Measurements from ENCODE around the gene FXYD6.

The FXYD6 gene

DNA sequence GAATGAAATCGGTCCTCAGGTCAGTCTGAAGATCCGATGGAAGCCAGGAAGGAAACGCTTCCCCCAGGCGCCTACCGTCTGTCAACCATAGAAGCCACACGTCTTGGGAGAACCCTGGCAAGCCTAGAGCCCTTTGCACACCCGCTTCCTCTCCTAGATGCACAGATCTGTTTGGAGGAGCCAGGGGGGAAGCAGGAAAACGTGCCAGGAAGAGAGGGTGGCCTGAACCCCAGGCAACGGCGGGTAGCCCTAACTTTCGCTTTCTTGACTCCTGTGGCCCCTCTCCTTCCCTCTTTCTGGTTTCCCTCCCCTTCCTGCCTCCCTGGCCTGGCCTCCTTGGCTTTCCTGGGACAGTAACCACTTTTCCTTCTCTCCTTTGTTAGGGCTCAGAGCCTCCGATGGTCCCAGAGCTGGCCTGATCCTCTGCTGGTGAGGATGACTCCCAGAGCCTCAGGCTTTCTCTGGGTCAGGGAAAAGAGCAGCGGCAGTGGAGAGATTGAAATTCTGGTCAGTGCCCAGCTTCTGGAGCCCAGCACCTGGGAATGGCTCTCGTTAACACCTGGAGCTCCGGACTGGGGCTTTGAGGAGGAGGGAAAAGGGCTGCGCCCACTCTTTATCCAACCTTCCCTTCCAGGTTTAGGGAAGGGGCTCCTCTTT lies 2.1 kb downstream of the FXYD6 start:
- Histone ChIP-seq H3K36me3 (ENCODE audit: insufficient read depth, low read length) (no peaks in the 10 kb centered on the region), H3K4me1 (ENCODE audit: insufficient read depth, low read length) (peaks cover 32% of the 10 kb centered on the region), H3K27me3 (ENCODE audit: insufficient read depth, low read length) (peaks cover 40% of the 10 kb centered on the region), H3K9ac (ENCODE audit: low read depth, low read length) (no peak overlapping the region), H3K9me3 (ENCODE audit: insufficient read depth, low read depth, low read length) (no peaks in the 10 kb centered on the region), H3K4me3 (ENCODE audit: low read length) (peak overlapping the region; percentile 86), H3K27ac (ENCODE audit: low read depth, low read length) (no peak overlapping the region)
- 51% methylated on average over 15 of the region's 16 CpGs for WGBS

DNA sequence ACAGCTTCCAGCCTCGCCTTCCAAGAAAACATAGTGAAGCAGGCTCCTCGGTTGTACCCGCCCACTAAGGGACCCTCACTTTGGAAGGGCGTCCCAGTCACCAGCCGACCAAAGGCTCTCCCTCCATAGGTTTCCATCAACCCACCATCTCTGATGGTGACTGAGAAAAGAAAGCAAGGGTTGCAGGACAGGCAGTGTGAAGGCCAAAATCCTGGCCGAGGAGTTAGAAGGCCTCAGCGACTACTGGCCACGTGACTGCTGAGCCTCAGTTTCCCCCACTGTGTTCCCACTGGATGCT lies 2.7 kb downstream of the FXYD6 start:
- H3K4me3 ChIP-seq (ENCODE audit: low read length), result no peak overlapping the region
- H3K36me3 ChIP-seq (ENCODE audit: insufficient read depth, low read length), result no peaks in the 10 kb centered on the region
- peaks cover 38% of the 10 kb centered on the region for H3K27me3 ChIP-seq (ENCODE audit: insufficient read depth, low read length)
- 90% methylated on average over 8 of the region's 8 CpGs for WGBS
- no peak overlapping the region for H3K9ac ChIP-seq (ENCODE audit: low read depth, low read length)
- H3K27ac ChIP-seq (ENCODE audit: low read depth, low read length), result no peak overlapping the region
- peaks cover 38% of the 10 kb centered on the region for H3K4me1 ChIP-seq (ENCODE audit: insufficient read depth, low read length)
- H3K9me3 ChIP-seq (ENCODE audit: insufficient read depth, low read depth, low read length), result no peaks in the 10 kb centered on the region

DNA sequence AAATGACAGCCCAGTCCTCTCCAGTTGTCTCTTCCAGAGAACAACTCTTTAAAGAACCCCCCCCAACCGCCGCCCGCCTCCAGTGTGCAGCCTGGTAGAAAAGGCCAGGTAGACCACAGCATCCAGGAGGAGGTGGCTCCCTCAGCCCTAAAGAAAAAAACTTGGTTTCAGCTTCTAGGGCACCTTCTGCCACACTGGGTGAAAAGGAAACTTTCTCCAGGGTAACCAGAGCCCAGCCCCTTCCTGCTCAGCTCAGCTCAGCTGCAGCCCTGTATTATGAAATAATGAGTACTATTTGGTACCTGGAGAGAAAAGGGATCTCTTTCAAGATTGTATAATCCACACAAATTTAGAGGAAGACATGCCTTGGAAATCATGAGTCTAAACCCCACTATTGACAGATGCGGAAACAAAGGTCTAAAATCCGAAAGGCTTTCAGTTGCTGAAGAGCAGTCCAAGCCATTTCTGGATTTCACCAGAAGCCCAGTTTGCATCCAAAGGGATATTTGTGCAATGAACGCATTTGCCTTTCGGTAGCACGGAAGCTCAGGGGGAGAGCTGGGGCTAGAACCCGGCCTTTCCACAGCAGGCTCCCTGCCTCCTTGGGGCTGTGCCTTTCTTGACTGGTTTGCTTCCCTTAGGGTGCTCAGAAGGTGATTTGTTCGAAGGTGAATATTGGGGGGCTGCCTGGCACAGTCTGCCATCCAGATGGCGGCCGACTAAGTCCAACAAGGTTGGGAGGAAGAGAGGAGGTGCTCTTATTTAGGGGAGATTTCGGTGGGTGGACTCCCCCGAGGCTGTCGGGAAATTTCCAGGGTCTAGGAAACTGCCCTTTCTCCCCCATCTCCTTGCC lies 3.3 kb downstream of the FXYD6 start:
- Histone ChIP-seq H3K27ac (ENCODE audit: low read depth, low read length) (no peak overlapping the region), H3K4me1 (ENCODE audit: insufficient read depth, low read length) (peaks cover 44% of the 10 kb centered on the region), H3K4me3 (ENCODE audit: low read length) (no peak overlapping the region), H3K27me3 (ENCODE audit: insufficient read depth, low read length) (peaks cover 32% of the 10 kb centered on the region), H3K36me3 (ENCODE audit: insufficient read depth, low read length) (no peaks in the 10 kb centered on the region), H3K9me3 (ENCODE audit: insufficient read depth, low read depth, low read length) (no peaks in the 10 kb centered on the region), H3K9ac (ENCODE audit: low read depth, low read length) (no peak overlapping the region)
- WGBS, result 93% methylated on average over 15 of the region's 15 CpGs

DNA sequence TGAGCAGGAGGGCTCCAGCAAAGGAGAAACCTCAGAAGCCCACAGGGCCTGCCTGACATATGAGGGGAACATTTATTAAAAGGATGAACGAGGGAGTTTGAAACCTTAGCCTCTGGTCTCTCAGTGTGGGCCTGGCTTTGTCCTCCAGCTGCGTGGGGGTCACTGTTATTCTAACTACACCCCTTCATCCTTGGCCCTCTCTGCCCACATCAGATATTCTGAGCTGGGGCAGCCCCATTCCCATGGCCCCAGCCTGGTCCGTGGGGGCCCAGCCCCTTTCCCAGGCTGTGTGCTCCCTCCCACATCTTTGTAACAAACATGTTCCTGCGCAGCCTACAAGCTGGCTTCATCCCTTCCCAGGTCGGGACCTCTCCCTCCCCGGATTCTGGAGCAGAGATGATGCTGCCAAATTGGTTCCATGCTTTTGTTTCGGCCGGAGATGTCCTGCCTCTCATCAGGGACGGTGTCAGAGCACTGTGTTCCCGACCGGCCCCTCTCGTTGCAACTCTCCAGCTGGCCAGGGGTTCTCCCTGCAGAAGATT lies 4.0 kb downstream of the FXYD6 start:
- Histone ChIP-seq H3K9me3 (ENCODE audit: insufficient read depth, low read depth, low read length) (no peaks in the 10 kb centered on the region), H3K4me1 (ENCODE audit: insufficient read depth, low read length) (peaks cover 41% of the 10 kb centered on the region), H3K9ac (ENCODE audit: low read depth, low read length) (no peak overlapping the region), H3K36me3 (ENCODE audit: insufficient read depth, low read length) (no peaks in the 10 kb centered on the region), H3K4me3 (ENCODE audit: low read length) (no peak overlapping the region), H3K27ac (ENCODE audit: low read depth, low read length) (no peak overlapping the region), H3K27me3 (ENCODE audit: insufficient read depth, low read length) (peaks cover 25% of the 10 kb centered on the region)
- 84% methylated on average over 12 of the region's 12 CpGs for WGBS

DNA sequence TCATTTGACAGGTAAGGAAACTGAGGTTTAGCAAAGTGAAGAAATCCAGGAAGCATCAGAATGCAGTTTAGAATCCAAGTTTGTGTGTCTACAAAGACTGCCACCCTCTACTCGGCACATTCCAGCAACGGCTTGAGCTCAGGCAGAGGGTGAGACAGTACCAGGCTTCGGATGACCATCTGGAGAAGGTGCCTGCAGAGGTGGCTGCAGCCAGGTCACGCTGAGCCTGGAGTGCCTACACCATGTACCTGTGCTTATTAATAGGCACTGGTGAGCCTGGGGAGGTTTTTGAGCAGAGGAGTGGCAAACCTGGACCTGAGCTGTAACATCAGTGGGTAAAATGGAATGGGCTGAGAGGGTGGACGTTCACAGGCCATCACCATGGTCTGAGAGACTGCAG lies 4.7 kb downstream of the FXYD6 start:
- Histone ChIP-seq H3K36me3 (ENCODE audit: insufficient read depth, low read length) (no peaks in the 10 kb centered on the region), H3K4me3 (ENCODE audit: low read length) (no peak overlapping the region), H3K4me1 (ENCODE audit: insufficient read depth, low read length) (peaks cover 34% of the 10 kb centered on the region), H3K27me3 (ENCODE audit: insufficient read depth, low read length) (peaks cover 18% of the 10 kb centered on the region), H3K9me3 (ENCODE audit: insufficient read depth, low read depth, low read length) (no peaks in the 10 kb centered on the region), H3K27ac (ENCODE audit: low read depth, low read length) (no peak overlapping the region), H3K9ac (ENCODE audit: low read depth, low read length) (no peak overlapping the region)
- 87% methylated on average over 5 of the region's 5 CpGs for WGBS

DNA sequence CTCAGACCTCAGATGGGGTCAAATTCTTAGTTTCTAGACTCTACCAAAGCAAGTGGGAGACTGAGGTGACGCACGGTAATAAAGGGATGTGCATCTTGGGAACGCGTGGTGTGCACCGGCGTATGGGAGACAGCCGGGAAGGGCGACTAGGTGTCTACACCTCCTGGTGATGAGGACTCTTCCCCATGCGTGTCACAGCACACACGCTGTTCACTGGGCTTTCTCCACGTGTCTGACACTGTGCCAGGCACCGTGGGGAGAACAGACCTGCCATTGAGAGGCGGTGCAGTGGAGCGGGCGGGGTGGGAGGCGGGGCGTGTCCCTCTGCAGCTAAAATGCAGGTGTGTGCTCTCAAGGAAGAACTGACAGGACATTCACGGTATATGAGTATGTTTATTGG lies 5.3 kb downstream of the FXYD6 start:
- Histone ChIP-seq H3K36me3 (ENCODE audit: insufficient read depth, low read length) (no peaks in the 10 kb centered on the region), H3K9me3 (ENCODE audit: insufficient read depth, low read depth, low read length) (no peaks in the 10 kb centered on the region), H3K27ac (ENCODE audit: low read depth, low read length) (no peak overlapping the region), H3K4me3 (ENCODE audit: low read length) (no peak overlapping the region), H3K9ac (ENCODE audit: low read depth, low read length) (no peak overlapping the region), H3K27me3 (ENCODE audit: insufficient read depth, low read length) (peaks cover 13% of the 10 kb centered on the region), H3K4me1 (ENCODE audit: insufficient read depth, low read length) (peaks cover 34% of the 10 kb centered on the region)
- 91% methylated on average over 18 of the region's 18 CpGs for WGBS

DNA sequence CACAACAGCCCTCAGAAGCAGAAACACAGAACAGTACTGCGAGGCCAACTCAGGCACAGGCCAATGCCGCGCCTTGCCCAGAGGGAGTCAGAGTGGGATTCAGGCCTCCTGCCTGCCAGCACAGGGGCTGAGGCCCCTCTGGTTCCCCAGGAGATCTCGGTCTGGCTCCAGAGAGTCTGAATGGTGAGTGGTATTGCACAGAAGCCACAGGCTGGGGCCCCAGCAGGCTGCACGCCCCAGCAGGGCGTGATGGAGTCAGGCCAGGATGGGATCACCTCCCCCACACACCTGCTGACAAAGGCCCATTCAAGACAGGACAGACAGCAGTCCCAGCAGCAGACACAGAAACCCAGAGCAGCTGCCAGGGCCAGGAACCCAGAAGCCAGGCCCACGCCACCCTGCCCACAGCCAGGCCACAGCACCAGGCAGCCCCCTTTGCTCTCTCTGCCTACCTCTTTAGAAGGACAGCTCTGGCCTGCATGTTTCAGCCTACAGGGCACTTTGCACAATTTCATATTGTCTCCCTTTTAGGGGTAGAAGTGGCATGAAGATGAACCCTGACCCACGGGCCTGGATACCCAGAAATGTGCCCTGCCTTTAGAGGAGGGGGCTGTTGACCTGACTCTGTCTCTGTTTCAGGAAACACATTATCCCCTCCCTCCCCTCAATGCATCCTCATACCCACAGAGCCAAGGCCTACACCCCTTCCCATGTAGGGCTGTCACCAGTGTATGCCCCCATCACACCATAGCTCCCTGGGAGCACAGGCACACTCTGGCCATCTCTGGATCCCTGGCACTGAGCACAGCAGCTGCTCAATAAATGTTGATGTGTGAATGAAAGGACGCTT lies 6.1 kb downstream of the FXYD6 start:
- Histone ChIP-seq H3K36me3 (ENCODE audit: insufficient read depth, low read length) (no peaks in the 10 kb centered on the region), H3K9me3 (ENCODE audit: insufficient read depth, low read depth, low read length) (no peaks in the 10 kb centered on the region), H3K9ac (ENCODE audit: low read depth, low read length) (no peak overlapping the region), H3K27me3 (ENCODE audit: insufficient read depth, low read length) (peaks cover 5% of the 10 kb centered on the region), H3K4me3 (ENCODE audit: low read length) (no peak overlapping the region), H3K4me1 (ENCODE audit: insufficient read depth, low read length) (peaks cover 33% of the 10 kb centered on the region), H3K27ac (ENCODE audit: low read depth, low read length) (0 out of 2 replicates have a peak overlapping the region, but pooled peaks have one; percentile 32)
- WGBS, result 72% methylated on average over 9 of the region's 9 CpGs

DNA sequence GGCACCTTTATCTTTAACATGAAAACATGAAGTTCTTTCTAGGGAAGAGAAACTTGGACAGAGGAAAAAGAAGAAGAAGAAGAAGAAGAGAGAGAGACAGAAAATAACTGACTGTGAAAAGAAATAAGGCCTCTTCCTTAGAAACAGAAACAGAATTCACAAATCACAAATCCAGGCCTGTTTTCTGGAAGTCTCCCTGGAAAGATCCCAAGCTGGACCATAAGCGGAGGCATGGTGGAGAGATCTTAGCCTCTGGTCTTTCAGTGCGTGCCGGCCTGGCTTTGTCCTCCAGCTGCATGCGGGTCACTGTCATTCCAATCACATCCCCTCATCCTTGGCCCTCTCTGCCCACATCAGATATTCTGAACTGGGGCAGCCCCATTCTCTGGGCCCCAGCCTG lies 6.9 kb downstream of the FXYD6 start:
- WGBS, result 58% methylated on average over 4 of the region's 4 CpGs
- no peak overlapping the region for H3K9ac ChIP-seq (ENCODE audit: low read depth, low read length)
- H3K4me1 ChIP-seq (ENCODE audit: insufficient read depth, low read length), result peaks cover 26% of the 10 kb centered on the region
- no peaks in the 10 kb centered on the region for H3K36me3 ChIP-seq (ENCODE audit: insufficient read depth, low read length)
- H3K9me3 ChIP-seq (ENCODE audit: insufficient read depth, low read depth, low read length), result no peaks in the 10 kb centered on the region
- H3K27ac ChIP-seq (ENCODE audit: low read depth, low read length), result no peak overlapping the region
- H3K4me3 ChIP-seq (ENCODE audit: low read length), result no peak overlapping the region
- H3K27me3 ChIP-seq (ENCODE audit: insufficient read depth, low read length), result no peaks in the 10 kb centered on the region

DNA sequence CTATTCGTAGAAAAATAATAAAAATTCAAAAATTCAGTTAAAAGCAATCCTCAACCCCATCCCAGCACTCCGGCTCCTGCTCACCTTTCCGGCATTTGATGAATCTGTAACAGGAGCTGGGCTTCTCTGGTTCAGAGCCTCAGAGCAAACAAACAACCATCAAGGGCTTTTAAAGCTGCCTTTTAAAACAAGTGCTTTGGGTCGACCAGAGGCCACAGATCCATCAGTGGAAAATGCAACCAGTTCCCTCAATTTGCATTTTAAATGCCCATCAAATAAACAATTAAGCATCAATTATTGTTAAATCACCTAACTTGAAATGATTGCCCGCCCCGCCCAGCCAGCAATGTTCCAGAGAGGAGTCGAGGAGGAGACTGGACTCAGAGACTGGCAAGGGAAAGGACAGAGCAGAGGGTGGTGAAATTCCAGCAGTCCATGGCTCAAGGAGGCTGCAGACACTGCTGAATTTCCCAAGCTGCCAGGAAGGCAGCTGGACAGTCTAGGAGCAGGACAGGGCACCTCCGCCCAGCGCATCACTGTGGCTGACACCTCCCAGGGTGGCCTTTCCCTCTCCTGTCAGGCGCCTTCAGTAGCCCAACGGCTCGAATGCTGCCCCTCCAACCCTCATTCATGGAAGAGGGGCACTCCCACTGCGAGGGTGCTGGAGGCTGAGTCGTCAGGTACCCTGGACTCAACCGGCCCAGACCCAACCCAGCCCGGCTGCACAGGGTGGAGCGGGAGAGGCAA lies 7.5 kb downstream of the FXYD6 start:
- H3K4me1 ChIP-seq (ENCODE audit: insufficient read depth, low read length), result peaks cover 26% of the 10 kb centered on the region
- no peak overlapping the region for H3K9ac ChIP-seq (ENCODE audit: low read depth, low read length)
- 47% methylated on average over 16 of the region's 17 CpGs for whole genome bisulfite sequencing
- no peak overlapping the region for H3K4me3 ChIP-seq (ENCODE audit: low read length)
- no peaks in the 10 kb centered on the region for H3K9me3 ChIP-seq (ENCODE audit: insufficient read depth, low read depth, low read length)
- H3K36me3 ChIP-seq (ENCODE audit: insufficient read depth, low read length), result no peaks in the 10 kb centered on the region
- H3K27me3 ChIP-seq (ENCODE audit: insufficient read depth, low read length), result no peaks in the 10 kb centered on the region
- no peak overlapping the region; the same call in 1 of the 2 replicates for H3K27ac ChIP-seq (ENCODE audit: low read depth, low read length)

DNA sequence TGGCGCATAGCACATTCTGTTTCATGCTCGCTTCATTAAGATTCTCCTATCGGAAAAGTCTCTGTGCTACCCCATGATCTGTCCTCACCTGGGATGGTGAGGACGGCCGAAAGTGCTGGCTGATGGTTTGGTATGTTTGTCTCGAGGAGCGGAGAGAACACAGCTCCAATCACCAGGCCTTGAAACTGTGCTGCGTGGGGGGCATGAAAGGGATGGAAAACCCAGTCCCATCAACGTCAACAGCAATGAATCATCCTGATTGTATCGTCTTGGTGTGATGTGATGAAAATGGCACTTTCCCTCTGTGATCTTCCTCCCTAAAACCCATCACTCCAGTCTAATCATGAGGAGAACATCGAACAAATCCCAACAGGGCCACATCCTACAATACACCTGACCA lies 8.4 kb downstream of the FXYD6 start:
- 91% methylated on average over 10 of the region's 11 CpGs for WGBS
- no peaks in the 10 kb centered on the region for H3K27me3 ChIP-seq (ENCODE audit: insufficient read depth, low read length)
- H3K27ac ChIP-seq (ENCODE audit: low read depth, low read length), result no peak overlapping the region
- no peaks in the 10 kb centered on the region for H3K9me3 ChIP-seq (ENCODE audit: insufficient read depth, low read depth, low read length)
- peaks cover 26% of the 10 kb centered on the region for H3K4me1 ChIP-seq (ENCODE audit: insufficient read depth, low read length)
- no peak overlapping the region for H3K9ac ChIP-seq (ENCODE audit: low read depth, low read length)
- no peaks in the 10 kb centered on the region for H3K36me3 ChIP-seq (ENCODE audit: insufficient read depth, low read length)
- no peak overlapping the region for H3K4me3 ChIP-seq (ENCODE audit: low read length)

All from HUES64 (cell line).